LNCAP (cell line): ENCODE measurements around the gene RNF130.

ENCODE experiments used
- CTCF ChIP-seq: fragments of 450-650 bp; IDR thresholded peaks from 2 replicates; pipeline ENCODE4 v1.5.1; 2017; ENCODE audit warnings: mild to moderate bottlenecking

Gene RNF130

DNA sequence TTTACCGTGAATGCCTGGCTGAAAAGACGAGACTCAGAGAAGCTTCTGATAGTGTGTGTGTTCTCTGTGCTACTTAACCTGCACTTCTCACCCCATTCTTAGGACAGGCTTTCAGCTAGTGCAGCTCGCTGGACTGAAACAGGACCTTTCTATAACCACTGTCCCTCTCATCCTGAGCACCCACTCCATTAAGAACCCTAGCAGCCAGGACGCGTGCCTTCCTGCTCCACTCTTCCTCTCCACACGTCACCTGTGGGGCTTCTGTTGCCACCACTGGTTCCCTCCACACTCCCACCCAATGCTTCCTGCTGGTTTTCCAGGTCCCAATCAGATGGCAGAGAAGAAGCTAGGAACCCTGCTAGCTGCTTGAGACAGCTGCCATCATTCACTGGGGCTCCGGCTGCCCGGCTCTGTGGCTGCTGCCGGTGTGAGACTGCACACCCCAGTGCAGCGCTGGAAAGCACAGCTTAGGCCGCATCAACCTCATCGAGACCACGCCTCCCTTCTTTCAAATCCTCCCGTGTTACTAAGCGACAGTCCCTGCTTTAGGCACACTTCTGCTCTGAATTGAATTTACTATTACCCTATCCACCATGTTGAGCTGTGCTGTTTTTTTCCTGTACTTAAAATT, 44.0 kb downstream of the RNF130 start:
- TF ChIP-seq CTCF, result no peak

DNA sequence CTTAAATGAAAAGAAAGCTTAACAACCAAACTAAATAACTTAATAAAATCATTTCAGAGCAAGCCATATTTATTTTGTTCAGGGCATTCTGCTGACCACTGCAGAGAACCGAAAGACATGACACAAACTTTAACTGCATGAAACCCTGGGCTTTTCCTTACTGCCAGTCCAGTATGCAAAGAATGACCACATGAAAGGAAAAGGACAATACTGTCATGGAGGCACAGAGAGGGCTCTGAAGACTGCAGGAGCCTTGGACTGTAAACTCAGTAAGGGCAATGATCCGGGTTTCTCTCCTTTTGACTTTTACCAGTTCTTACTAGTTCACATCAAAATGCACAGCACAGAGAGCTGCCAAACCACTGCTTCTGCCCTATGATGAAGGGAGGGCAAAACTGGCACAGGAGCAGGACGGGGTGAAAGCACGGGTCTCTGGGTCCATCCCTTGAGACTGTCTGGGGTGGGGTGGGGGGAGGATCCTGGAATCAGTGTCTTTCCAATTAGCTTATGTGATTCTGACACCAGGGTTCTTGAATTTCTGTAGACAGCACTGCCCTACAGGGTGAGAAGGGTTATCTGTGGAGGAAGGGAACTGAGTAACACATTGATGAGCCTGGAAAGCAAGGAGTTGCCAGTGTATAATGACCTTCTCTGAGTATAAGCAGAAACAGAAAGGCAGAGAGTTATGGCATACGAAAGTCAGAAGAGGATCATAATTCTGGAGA, 44.7 kb downstream of the RNF130 start:
- TF ChIP-seq CTCF, result no peak

- no peak for TF ChIP-seq CTCF
Observed at GRCh38 chr5:180026320-180026719, 45.2 kb downstream of the RNF130 start.

- no peak for TF ChIP-seq CTCF
Observed at GRCh38 chr5:180021900-180022299, 49.7 kb downstream of the RNF130 start.

DNA sequence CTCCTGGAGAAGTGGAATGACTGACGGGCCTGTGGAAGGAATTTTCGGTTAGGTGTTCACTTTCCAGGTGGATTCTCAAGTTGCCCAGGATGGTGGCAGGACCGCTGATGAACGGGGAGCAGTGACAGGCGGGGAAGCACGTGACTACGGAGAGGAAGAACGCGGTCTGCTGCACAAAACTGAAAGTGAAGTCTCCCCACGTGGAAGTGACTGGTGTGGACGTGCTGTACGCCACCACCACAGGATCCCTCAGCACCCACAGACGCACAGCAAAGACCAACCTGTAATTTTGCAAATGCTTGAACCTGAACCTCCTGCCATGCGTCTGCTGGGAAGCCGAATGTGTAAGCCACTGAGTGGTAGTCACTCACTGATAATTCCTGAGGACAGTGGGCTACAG, 51.4 kb downstream of the RNF130 start:
- TF ChIP-seq CTCF, result no peak

DNA sequence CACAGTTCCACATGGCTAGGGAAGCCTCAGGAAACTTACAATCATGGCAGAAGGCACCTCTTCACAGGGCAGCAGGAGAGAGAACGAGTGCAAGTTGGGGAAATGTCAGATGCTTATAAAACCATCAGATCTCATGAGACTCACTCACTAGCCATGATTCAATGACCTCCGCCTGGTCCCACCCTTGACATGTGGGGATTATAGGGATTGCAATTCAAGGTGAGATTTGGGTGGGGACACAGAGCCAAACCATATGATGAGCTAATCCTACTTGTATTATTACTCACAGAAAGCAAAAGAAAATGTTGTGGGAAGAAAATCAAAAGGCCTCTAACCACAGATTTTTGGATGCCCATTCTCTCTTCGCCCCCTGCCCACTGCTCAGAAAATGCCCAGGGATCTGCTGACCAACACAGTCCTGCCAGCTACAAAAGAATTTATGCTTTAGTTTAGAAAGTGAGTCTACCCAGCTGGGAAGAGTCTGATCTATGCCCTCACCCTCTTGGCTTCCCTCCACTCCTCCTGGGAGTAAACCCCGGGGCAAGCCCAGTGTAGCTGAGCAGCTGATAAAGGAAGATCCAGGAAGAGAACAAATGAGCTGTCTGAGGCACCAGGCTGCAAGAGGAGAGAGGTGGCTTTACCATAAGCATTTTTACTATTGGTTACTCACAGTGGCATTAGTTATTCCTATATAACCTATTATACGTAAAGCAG, 53.1 kb downstream of the RNF130 start:
- no peak for TF ChIP-seq CTCF

DNA sequence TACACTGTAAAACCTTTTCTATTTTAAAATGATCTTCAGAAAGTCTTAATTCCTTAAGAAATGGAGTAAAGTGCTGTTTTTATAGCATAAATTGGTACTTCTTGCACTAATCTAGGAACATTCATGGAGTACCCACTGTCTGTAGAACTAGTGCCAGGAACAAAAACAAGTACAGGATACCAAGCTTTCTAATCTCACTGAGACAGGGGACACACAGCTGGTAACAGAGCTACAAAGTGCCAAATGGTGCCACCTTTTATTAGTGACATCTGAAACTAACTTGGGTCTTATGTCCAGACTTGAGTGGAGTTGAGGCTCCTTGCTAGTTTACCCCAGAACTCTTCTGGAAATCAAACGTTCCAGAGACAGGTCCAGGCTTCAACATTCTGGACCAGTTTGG, 57.9 kb downstream of the RNF130 start:
- TF ChIP-seq CTCF, result no peak
